Measurements from ENCODE around the gene REPS1. TPM values are rescaled to one million over a fixed set of nuclear protein-coding genes. Genes with fewer than 3 reads are reported as not detected.

The REPS1 gene, protein sequence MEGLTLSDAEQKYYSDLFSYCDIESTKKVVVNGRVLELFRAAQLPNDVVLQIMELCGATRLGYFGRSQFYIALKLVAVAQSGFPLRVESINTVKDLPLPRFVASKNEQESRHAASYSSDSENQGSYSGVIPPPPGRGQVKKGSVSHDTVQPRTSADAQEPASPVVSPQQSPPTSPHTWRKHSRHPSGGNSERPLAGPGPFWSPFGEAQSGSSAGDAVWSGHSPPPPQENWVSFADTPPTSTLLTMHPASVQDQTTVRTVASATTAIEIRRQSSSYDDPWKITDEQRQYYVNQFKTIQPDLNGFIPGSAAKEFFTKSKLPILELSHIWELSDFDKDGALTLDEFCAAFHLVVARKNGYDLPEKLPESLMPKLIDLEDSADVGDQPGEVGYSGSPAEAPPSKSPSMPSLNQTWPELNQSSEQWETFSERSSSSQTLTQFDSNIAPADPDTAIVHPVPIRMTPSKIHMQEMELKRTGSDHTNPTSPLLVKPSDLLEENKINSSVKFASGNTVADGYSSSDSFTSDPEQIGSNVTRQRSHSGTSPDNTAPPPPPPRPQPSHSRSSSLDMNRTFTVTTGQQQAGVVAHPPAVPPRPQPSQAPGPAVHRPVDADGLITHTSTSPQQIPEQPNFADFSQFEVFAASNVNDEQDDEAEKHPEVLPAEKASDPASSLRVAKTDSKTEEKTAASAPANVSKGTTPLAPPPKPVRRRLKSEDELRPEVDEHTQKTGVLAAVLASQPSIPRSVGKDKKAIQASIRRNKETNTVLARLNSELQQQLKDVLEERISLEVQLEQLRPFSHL
- total RNA-seq: 107 TPM

DNA sequence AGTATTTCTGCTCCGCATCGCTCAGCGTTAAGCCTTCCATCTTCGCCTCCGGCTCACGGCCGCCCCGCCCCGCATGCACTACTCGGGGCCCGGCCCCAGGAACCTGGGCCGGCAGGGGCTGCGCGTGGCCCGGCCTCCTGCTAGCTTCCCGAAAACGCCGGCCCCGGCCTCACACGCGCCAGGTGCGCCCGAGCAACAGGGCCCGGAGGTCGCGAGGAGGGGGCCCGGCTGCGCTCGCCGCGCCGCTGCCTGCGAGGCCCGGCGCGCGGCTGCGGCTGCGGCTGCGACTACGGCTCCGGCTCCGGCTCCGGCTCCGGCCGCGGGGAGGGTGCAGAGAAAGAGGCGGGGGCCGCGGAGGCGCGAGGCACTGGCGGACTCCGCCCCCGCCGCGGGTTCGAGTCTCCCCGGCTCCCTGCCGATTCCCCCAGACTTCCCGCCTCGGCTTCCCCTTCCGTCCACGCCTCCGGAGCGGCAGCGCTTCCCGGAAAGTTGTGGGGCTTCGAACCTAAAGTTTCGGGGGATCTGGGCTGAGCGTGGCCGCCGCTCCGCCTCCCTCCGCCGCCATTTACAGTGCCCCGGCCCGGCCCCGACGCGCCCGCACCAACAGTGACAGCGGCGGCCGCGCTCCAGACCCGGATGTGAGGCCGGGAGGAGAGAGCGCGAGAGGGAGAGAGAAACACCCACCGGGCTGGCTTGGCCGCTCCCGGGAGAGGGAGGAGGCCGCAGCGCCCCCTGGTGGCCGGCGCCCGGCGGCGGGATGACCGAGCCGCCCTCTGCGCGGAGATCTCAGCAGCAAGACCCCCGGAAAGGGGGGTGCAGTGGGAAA lies at the start of gene REPS1:
Gene REPS1, minus strand, starts transcription at position 611 of the 826 bp plus-strand sequence. Its CDS starts 571 bp downstream, at position 40.

GRCh38 chr6:139028658-139029469 lies 40.8 kb upstream of the REPS1 start, which contains the start of gene ABRACL:
Gene ABRACL (plus strand): TSS chr6:139028745. CDS start chr6:139034161, 5,416 bp downstream.

Other genes with a start within 250 kb of the REPS1 start
- 7.2 TPM for gene CCDC28A, start 214.5 kb downstream of the REPS1 start, total RNA-seq
- 1.2 TPM for gene ECT2L, start 192.2 kb downstream of the REPS1 start, total RNA-seq
- gene ABRACL, start 40.5 kb upstream of the REPS1 start, total RNA-seq: 18.9 TPM
- gene HECA, start 146.8 kb upstream of the REPS1 start, total RNA-seq: 46.1 TPM

Data from diencephalon (tissue), 1 donor.